HFFc6 (cell line): ENCODE measurements around the gene HEXIM1. TPM values are rescaled to one million over a fixed set of nuclear protein-coding genes. Genes with fewer than 3 reads are reported as not detected.

Source experiments
- DNase-seq: peaks from one replicate; pipeline ENCODE4 v3.0.0-alpha.2; 2018
- H3K27ac Mint-ChIP-seq: 2 replicates; pipeline ENCODE4 v1.8.0; 2020; ENCODE audit warnings: mild to moderate bottlenecking, mixed read lengths
- H3K27me3 Mint-ChIP-seq: 2 replicates; pipeline ENCODE4 v1.8.0; 2021; ENCODE audit warnings: mild to moderate bottlenecking, moderate library complexity, mixed read lengths; ENCODE audit not compliant: insufficient read depth
- H3K36me3 Mint-ChIP-seq: 2 replicates; pipeline ENCODE4 v1.8.0; 2021; ENCODE audit warnings: low read depth, mixed read lengths
- H3K4me1 Mint-ChIP-seq: 2 replicates; pipeline ENCODE4 v1.8.0; 2020; ENCODE audit warnings: low read depth, mixed read lengths
- H3K4me3 Mint-ChIP-seq: 2 replicates; pipeline ENCODE4 v1.8.0; 2020; ENCODE audit warnings: mild to moderate bottlenecking, moderate library complexity, mixed read lengths
- H3K9me3 Mint-ChIP-seq: 2 replicates; pipeline ENCODE4 v1.8.0; 2020; ENCODE audit warnings: mild to moderate bottlenecking, mixed read lengths
- CTCF ChIP-seq: fragments of 200-600 bp; sonication (generic); IDR thresholded peaks from 2 replicates; pipeline ENCODE4 v1.5.0; 2021; ENCODE audit warnings: antibody characterized with exemption, mild to moderate bottlenecking
- total RNA-seq, 6 experiments: library from RNA; stranded (reverse); fragmentation: NEBNext Ultra II Directional; extraction: Animal tissue kit (Norgen Biotek cat#: 25700); gene quantifications; 2 replicates in 1 of 6; 3 replicates in 5 of 6; pipeline ENCODE4 v1.2.3, GENCODE V29; 2021

The HEXIM1 gene
- total RNA-seq, 6 experiments from 2014 or later: 31.8 to 42.0 (median 34.5) TPM

- no peaks in the 10 kb centered on the region for H3K9me3 Mint-ChIP-seq
- TF ChIP-seq CTCF: no peak
Measured at GRCh38 chr17:45106582-45106981, 41.7 kb upstream of the HEXIM1 start.

GRCh38 chr17:45107293-45108010, 40.8 kb upstream of the HEXIM1 start:
- no peak for TF ChIP-seq CTCF
- no peak overlapping the region for H3K27ac Mint-ChIP-seq
- H3K36me3 Mint-ChIP-seq: peaks cover 21% of the 10 kb centered on the region
- peaks cover 3% of the 10 kb centered on the region for H3K4me1 Mint-ChIP-seq
- no peaks in the 10 kb centered on the region for H3K9me3 Mint-ChIP-seq
- H3K4me3 Mint-ChIP-seq: no peak overlapping the region
- DNase-seq: no peak
- peaks cover 9% of the 10 kb centered on the region for H3K27me3 Mint-ChIP-seq

More at GRCh38 chr17:45106582-45106981, 41.7 kb upstream of the HEXIM1 start:
- no peak for DNase-seq
- peak overlapping the region; percentile 30; the same call in 1 of the 2 replicates for H3K27ac Mint-ChIP-seq
- H3K36me3 Mint-ChIP-seq: peaks cover 25% of the 10 kb centered on the region
- H3K4me3 Mint-ChIP-seq: no peak overlapping the region
- peaks cover 10% of the 10 kb centered on the region for H3K27me3 Mint-ChIP-seq
- H3K4me1 Mint-ChIP-seq: peaks cover 6% of the 10 kb centered on the region

- Mint-ChIP-seq H3K4me3 (no peak overlapping the region; the same call in 1 of the 2 replicates), H3K9me3 (no peaks in the 10 kb centered on the region), H3K4me1 (no peaks in the 10 kb centered on the region), H3K36me3 (peaks cover 20% of the 10 kb centered on the region), H3K27ac (peak overlapping the region; percentile 38; the same call in 1 of the 2 replicates), H3K27me3 (peaks cover 8% of the 10 kb centered on the region)
- no peak for DNase-seq
- TF ChIP-seq CTCF: no peak
Measured at GRCh38 chr17:45108051-45108450, 40.2 kb upstream of the HEXIM1 start.

- H3K9me3 Mint-ChIP-seq: no peaks in the 10 kb centered on the region
- H3K4me1 Mint-ChIP-seq: no peaks in the 10 kb centered on the region
- H3K4me3 Mint-ChIP-seq: no peak overlapping the region
- H3K36me3 Mint-ChIP-seq: peaks cover 13% of the 10 kb centered on the region
- peaks cover 8% of the 10 kb centered on the region for H3K27me3 Mint-ChIP-seq
- TF ChIP-seq CTCF: peak; percentile 33; the same call in 1 of the 2 replicates
- DNase-seq: no peak
- peak overlapping the region; percentile 46 for H3K27ac Mint-ChIP-seq
Measured at GRCh38 chr17:45108595-45109521, 39.4 kb upstream of the HEXIM1 start.

- Mint-ChIP-seq H3K9me3 (no peaks in the 10 kb centered on the region), H3K4me1 (peaks cover 7% of the 10 kb centered on the region), H3K36me3 (peaks cover 13% of the 10 kb centered on the region), H3K27ac (no peak overlapping the region), H3K4me3 (no peak overlapping the region), H3K27me3 (peaks cover 10% of the 10 kb centered on the region)
- no peak for TF ChIP-seq CTCF
- no peak for DNase-seq
Measured at GRCh38 chr17:45110676-45111611, 37.3 kb upstream of the HEXIM1 start.
